HG03280 (cell line): ENCODE measurements around the gene UQCC3.
"Not testable (repeated sequence)": the region's sequence is repeated elsewhere in the genome, so short reads cannot be mapped to it uniquely, and the experiment has no call there.

Experiments
- ATAC-seq: cut with Tn5 transposase; IDR thresholded peaks from one replicate; pipeline ENCODE4 v1.9.1; 2021; ENCODE audit warnings: mild to moderate bottlenecking, moderate library complexity; ENCODE audit not compliant: unreplicated experiment

The UQCC3 gene

DNA sequence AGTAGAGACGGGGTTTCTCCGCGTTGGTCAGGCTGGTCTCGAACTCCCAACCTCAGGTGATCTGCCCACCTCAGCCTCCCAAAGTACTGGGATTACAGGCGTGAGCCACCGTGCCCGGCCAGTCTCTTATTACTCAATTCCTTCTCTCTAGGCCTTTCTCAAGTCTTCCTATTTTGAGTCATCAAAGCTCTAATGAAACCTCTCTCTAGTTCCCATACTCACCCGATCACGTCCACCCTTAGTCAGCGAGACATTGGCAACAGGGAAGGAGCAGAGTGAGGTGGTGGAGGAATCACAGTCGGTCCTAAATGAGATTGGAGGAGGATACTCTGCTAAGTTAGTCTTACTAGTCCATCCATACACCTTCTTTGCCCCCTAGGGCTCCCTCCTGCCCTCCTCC, 30.8 kb downstream of the UQCC3 start:
- no peak for ATAC-seq

DNA sequence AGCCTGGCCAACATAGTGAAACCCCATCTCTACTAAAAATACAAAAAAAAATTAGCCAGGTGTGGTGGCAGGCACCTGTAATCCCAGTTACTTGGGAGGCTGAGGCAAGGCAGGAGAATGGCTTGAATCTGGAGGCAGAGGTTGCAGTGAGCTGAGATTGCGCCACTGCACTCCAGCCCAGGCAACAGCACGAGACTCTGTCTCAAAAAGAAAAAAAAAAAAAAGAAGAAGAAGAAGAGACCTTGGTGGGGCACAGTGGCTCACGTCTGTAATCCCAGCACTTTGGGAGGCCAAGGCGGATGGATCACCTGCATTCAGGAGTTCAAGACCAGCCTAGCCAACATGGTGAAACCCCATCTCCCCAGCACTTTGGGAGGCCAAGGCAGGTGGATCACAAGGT, 32.4 kb downstream of the UQCC3 start:
- ATAC-seq = not testable (repeated sequence)

DNA sequence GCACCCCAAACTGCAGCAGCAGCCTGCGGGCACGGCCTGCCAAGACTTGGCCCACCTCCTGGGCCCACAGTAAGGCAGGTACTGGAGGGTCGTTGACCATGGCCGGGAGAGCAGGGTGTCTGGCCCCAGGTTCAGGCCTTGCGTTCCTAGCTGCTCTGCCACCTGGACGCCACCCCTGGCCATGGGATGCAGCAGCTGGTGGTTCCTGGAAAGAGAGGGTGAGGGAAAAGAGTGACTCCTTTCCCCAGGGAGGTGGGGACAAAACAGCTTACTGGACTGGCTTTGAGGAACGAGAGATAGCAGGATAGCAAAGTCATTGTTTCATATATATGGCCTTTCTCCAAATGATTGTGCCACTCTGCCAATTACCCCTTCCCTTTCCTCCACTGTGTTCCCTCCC, 33.9 kb downstream of the UQCC3 start:
- ATAC-seq = no peak

DNA sequence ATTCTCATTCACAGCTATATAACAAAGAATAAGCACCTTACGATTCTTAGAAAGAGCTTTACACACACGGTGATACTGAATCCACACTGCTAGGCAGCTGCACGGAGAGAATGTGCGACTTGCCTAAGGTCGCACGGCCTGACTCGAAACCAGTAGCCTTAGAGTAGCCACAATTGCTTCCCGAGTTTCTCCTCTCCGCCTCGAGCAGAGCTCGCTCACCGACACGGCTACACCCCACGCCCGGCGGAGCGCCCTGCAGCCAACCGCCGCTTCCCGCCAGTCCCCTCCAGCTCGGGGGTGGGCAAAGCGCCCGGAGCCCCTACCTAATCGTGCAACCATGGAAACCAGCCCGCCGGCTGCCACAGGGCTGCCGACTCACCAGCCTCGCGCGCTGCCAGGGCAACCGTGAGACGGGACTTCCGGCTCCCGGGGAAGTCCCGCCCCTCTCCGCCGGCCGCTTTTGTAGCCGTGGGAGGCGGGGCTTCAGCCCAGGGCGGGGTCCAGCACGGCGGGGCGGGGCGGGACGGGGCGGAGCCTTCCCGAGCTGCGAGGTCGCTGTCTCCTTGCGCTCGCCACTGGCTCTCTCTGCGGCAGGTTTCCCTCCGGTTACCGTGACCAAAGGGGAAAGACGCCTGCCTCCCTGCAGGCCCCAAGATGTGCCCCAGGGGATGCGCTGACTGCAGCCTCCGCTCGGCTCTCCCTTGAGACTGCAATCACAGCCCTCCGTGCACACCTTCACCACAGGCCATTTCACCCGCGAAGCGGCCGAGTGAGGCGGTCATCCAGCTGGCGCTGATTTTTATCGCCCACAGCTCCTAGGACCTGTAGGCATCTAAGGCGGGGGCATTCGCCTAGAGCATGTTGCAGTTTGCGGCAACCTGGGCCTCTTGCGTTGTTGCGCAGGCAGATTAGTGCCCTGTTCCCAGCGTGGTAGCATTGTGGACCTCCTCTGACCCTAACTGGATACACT, 34.7 kb downstream of the UQCC3 start:
- ATAC-seq = peak; percentile 65

DNA sequence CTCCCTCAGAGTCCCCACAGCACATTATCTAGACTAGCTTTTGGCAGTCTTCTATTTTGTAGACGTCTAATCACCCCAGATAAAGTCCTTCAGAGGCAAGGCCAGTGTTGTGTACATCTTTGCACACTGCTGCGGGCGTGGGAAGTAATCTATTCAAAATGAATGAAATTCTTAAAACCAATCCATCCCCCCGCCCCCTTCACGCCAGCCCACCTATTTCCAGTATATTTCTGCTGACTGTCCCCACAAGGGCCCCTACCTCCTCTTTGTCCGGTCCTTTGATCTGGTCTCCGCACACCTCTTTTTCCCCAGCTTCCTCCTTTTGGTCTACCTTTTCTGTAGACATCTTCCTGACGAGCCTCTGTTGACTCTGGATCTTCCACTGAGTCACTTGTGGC, 35.4 kb downstream of the UQCC3 start:
- ATAC-seq = no peak

DNA sequence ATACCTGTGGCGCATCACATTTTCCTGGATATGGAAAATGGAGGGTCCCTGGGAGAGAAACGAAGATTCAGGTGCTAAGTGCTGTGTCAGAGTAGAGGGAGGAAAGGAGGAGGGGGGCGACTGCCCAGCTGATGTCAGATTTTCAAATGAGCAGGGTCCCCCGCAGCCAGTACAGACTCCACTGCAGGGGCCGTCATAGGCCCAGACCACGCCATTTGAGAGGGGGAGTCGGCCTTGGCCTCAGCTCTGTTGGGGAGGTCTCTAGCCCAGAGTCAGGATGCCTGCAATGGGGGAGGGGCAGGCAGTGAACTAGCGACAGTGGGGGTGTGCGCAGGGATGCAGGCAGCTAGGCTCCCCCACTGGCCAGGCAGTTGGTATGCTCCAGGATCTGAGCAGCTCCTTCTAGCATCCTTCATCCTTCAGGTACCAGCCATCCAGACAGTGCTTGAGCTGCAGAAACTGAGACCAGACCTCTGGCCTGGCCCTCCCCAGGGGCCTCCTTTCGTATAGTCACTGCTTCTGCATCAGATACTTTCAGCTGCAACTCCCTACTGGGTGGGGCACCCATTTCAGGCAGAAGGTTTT, 35.9 kb downstream of the UQCC3 start, which contains the start of the genes BSCL2 and GNG3:
Gene BSCL2 (minus strand): TSS at position 148 of the 585 bp plus-strand sequence. CDS start 229 bp downstream, outside the sequence.
Gene GNG3 (plus strand): TSS at position 400 of the 585 bp plus-strand sequence. CDS start 620 bp downstream, outside the sequence.
- ATAC-seq = no peak

DNA sequence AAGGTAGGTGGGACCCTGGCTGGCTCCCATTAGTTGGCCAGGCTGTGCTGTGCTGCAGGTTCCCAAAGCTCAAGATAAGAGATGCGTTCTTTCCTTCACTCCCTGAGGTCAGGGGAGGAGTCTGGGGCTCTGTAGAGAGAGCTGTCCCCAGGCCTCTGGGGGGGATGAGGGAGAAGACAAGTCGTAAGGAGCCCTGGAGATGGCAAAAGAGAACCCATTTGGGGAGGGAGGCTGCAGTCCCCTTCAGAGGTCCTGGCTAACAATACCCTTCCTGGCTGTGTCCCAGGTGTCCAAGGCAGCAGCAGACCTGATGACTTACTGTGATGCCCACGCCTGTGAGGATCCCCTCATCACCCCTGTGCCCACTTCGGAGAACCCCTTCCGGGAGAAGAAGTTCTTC, 36.9 kb downstream of the UQCC3 start:
- no peak for ATAC-seq

DNA sequence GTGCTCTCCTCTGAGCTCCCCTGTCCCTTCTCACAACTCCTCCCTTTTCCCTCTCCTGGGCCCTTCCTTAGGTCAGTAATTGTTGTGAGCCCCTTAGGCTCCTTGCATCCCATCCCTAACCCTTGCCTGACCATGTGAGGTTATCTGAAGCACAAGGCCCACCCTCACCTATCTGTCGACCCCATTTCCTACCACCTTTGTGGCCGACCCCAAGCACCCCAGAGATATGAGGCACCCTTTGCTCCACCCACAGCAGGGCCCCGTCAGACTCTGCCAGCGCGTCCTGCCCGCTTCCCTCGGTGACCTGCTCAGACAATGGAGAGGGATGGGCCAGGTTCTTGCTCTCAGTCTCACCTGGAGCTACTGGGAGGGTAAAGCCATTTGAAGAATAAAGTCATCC, 37.3 kb downstream of the UQCC3 start:
- peak; percentile 2 for ATAC-seq

DNA sequence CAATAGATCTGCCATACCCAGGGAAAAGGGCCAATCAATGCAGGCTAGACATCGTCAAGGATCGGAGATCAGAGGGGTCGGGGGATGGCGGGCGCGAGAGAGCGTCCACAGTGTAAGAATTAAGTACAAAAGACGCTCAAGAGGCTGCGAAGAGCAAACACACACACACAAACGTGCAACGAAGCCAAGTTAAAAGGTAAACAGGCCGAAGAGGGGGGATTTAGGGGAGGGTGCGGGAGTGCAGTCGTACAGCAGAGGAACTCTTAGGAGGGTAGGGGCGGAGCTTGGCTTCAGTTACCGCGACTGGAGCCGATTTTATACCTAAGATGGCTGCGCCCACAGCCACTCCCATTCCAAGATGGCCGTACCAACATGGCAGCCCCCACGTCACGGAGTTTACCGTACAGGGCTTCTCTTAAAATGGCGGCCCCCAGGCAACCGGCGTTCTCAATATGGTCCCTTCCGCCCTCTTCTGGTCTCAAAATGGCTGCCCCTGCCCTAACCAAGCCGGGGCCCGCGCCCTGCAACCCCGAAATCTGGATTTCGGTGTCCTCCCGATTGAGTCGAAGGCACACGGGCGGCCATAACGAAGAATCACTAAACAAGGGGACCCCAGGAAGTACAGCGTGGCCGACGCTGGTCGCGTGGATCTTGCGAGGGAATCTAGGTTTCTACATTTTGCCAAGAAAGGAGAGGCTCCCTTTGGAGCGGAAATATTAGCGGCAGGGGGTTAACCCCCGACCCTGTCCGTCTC, 38.0 kb downstream of the UQCC3 start:
- ATAC-seq = peak; percentile 74

DNA sequence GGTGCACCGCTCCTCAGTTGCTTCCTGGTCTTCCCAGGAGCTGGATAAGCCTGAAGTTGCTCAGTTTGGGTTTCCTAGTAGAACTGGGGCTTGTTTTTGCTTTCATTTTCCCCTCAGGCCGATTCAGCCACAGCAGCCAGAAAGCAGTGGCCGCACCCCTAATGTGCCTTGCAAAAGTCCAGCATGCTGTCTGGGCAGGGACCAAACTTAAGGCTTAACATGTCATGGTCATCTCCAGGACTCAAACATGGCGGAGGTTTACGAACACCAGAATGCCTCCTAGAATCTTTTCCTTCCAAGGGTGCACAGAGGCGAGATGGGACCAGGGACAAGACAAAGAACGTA, 38.5 kb downstream of the UQCC3 start:
- ATAC-seq = no peak

DNA sequence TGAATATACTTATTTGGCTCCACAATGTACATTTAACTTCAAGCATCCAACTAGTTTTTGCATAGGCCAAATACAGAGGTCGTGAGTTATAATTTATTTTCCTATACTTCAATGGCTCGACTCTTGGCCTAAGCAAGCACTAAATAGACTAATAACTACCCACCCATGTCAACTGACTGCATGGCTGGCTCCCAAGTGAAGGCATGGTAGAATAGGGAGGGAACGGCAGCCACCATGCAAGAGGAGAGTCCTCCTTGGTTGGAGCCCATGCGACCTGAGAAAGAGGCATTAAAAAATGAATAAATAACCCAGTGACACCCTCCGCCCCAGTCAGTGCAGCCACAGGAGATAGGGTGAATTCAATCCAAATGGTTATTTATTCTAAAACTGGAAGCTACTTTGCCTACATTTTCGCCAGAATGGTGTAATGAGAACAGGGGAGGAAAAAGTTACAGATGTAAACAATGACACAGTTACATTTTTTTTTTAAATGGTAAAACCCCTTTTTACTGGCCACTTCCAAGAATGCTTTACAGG, 40.9 kb downstream of the UQCC3 start:
- ATAC-seq = no peak

DNA sequence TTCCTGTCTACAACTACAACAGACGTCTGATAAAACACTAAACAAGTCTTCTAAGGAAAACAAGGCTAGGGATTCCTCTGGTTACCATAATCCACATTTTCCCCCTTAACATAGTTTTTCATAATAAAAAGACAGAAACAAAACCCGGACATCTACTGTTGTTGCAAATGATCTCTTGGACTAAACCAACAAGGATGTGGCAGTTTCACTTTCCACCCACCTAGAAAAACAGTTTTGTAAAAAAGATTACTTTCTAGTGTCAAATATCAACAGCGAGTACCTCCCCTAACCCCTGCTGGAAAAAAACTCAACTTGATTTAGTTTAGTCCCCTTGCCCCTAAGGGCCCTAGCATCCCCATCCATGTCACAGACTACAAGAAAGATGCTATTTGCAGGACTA, 41.4 kb downstream of the UQCC3 start:
- no peak for ATAC-seq

DNA sequence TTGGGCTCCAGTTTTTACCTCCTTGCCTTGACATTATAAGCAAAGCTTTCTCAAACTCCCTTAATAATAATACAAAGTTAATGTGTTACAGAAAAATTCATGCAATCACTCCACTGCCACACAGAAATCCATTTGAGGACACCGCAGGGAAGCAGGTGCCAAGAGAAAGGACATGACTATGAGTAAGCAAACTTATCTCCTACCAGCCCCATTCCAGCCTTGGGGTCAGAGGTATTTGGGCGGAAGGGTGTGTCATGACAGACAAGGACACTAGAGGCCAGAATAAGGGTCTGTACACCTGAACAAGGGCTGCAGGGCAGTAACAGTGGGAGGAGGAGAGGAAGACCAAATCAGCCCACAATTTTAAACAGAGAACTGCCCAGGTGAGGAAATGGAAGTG, 41.9 kb downstream of the UQCC3 start:
- no peak for ATAC-seq

DNA sequence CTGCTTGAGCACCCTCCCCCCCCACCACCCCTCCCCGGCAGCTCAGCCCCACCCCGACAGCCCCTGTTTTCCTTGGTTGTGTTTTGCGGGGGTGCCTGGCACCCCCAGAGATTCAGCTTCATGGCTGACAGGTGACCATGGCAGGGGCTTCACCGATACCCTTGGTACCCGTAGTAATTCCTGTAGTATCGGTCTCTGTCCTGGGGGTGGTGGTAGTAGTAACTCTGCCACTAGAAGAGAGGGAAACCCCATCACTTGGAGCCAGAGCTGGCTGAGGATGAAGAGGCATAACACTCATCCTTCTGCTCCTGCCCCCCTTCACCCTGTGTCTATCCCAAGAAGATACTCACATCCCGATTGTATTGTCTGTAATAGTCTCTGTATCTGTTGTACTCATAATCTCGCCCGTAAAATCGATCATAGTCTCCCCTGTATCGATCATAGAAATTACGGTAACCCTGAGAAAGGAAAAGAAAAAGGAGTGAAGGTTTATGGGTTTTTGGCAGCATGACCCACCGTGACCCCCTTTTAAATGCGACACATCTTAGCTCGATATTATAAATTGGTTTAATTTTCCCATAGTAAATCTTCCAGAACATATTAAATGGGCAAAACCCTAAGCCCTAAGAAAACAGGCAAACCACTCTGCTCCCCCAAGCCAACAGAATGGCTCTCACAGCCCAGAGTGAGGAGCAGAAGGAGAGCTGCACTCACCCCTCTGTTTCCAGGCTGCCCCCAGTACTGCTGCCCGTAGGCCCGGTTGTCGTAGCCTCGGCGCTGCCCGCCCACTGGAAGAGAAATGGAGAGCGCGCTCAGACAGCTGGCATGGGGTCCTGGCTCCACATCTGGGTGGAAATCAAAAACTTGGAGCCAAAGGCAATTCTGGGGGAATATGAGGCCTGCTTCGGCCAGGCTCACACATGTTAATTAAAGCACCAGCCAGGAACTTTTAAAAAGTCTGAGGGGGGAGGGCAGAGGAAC, 44.0 kb downstream of the UQCC3 start:
- no peak for ATAC-seq

DNA sequence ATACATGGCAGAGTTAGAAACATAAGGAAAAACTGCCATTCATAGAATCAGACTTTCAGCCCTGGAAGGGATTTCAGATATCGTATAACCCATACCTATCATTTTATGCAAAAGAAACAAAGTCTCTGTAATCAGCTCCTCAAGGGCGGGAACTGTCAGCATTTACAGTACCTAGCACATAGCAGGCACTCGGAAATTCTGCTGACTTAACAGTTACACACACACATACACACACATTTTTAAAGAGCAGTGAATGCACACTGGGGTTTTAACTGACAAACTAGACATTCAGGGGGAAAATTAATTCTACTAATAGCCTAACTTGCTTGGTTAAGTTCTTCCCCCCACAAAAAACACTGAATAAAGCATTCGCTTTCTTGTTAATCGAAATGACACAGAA, 44.7 kb downstream of the UQCC3 start:
- no peak for ATAC-seq

DNA sequence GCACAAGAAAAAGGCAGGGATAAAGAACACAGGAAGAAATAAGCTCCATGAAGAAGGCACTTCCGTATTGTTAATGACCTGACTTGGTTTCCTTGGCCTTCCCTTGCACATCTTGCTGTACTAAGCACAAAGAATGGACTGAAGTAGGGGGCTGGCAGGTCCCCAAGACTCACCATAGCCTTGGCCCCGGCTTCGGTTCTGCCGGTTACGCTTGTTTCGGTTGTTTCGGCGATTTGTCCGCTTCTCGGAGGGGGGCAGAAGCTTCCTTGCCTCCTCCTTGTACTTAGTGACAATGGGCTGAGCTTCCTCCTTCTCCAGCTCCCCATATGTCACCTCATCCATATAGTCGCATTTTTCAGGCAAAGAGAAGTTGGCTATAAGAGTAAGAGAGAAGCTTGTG, 45.3 kb downstream of the UQCC3 start:
- no peak for ATAC-seq

DNA sequence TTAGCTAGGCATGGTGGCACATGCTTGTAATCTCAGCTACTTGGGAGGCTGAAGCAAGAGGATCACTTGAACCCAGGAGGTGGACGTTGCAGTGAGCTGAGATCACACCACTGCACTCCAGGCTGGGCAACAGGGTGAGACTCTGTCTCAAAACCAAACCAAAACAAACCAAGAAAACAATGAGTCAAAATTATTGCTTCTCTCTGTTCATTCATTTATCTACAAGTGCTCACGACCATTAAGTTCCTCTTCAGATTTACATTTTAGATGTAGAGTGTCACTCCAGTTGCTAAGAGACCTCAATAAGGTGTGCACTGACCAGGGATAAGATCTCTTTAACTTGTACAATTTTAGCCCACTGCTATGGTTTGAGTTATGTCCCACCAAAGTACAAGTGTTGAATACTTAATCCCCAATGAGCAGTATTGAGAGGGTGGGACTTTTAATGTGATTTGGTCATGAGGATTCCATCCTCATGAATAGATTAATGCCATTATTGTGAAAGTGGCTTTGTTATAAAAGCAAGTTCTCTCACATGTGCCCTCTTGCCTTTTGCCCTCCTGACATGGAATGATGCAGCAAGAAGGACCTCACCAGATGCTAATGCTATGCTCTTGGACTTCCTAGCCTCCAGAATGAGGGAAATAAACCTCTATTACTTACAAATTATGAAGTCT, 48.0 kb downstream of the UQCC3 start:
- ATAC-seq = no peak

DNA sequence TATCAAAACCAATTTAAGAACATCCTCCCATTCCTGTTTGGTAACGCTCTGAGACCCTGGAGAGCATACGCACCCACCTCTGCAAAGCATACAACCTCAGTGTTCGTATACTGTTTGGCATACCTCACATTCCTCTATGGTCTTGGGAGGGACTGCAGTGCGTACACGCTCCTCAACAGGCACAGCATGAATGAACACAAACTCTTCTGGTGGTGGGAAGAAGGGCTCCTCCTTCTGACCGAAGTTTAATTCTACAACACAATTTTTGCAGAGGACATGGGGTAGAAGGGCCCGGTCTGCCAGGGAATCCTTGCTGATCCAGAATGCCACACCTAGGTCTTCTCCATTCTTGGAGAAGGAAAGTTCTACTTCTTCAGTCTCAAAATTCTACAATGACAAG, 50.5 kb downstream of the UQCC3 start:
- ATAC-seq = no peak
